ENCODE results near the gene ORC1.

Gene ORC1

DNA sequence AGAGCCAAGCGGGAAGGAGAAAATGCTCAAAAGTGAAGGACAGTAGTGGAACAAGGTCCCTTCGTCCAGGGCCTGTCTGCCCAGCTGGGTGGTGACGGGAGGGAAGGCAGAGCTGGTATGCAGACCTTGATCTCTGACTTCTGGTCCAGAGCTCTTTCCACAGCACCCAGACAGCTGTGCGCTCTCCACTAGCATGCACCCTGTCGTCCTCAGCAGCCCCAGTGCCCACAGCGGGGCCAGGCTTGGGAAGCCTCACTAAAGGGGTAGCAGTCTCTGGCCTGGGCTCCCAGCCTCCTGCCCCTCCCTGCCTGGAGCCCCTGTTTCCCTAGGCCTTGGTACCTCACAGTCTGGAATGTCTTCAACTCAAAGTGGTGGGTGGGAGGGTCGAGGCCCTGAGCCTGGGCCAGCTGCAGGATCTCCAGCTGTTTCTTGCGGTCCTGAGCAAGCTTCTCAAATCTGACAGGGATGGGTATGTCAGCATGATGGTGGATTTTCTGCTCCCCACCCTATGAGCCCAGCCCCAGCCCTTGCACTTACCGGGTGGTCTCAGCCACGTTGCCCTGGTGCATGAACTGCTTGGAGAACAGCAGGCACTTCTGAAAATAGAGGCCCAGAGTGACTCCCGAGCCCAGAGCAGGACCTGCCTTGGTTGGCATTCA, 48.2 kb downstream of the ORC1 start:
- intact Hi-C loops (cut with DNase I) = no loop called here
- no peak for DNase-seq

GRCh38 chr1:52355436-52355835, 48.8 kb downstream of the ORC1 start:
- no peak for DNase-seq
- intact Hi-C loops (cut with DNase I) = no loop called here

DNA sequence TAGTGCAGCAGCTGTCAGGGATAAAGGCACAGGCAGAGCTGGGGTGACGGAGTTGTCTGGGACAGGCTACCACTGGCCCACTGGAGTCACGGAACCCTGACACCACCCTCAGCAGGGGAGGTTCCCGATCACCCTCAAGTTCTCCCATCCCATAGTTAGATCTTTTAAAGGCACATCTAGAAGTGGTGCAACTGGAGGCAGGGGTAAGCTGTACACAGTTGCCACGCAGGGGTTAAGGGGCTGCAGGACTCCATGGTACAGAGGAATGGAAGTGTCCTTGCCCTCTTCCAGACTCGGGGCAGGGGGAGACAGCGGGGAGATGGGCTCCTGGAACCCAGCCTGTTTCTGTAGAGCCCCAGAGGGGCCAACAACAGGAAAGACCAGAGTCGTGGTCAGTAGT, 51.5 kb downstream of the ORC1 start:
- DNase-seq = no peak
- intact Hi-C loops (cut with DNase I) = no loop called here

DNA sequence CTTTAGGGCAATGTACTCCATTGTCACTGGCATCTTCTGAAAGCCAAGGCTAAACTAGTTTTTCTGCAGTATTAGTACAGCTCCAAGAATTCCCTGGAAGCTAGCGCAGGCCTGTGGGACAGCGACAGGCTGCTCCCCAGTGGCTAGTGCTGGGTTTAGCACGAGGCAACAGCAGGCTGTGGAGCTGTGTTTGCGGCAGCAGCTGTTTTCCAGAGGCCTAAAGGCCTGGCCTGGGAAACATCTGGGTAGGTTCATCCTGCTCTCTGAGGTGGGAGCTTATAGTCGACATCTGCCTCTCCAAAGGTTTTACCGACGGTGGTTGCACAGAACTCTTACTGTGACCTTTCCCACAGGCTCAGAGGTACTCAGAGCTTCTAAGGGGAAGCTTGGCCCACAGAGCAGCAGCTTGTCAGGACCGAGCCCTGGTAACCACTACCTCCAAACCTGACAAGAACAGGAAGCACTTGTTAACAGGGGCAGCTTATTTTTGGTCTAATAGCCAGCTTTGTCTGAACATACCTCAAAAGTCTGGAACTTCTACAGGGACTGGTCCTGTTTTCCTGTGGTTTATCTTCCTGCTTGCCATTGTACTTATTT, 55.4 kb downstream of the ORC1 start:
- DNase-seq = peak in 32 of 42 donors; percentile 12 to 74 (median 48)
- intact Hi-C loops (cut with DNase I) = no loop called here

- no peak for DNase-seq
- intact Hi-C loops (cut with DNase I) = no loop called here
Measured at GRCh38 chr1:52346653-52347052, 57.6 kb downstream of the ORC1 start.

GRCh38 chr1:52345252-52345651, 59.0 kb downstream of the ORC1 start:
- DNase-seq = no peak
- intact Hi-C loops (cut with DNase I) = no loop called here

DNA sequence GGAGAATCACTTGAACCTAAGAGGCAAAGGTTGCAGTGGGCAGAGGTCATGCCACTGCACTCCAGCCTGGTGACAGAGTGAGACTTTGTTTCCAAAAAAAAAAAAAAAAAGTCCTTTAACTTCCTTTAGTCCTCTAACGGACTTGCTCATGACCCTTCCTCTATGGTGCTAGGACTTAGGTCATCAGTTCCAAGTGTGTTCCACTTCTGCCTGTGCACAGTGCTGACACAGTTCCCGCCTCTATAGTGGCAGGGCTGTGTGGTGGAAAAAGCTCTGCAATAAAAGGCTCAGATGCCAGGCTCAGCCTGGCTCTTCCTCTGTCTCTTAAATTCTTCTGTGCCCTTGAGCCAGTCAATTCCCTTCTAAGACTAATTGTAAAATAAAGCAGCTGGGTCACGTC, 60.2 kb downstream of the ORC1 start:
- intact Hi-C loops (cut with DNase I) = no loop called here
- no peak for DNase-seq

GRCh38 chr1:52341655-52342260, 62.5 kb downstream of the ORC1 start:
- intact Hi-C loops (cut with DNase I) = no loop called here
- no peak for DNase-seq

DNA sequence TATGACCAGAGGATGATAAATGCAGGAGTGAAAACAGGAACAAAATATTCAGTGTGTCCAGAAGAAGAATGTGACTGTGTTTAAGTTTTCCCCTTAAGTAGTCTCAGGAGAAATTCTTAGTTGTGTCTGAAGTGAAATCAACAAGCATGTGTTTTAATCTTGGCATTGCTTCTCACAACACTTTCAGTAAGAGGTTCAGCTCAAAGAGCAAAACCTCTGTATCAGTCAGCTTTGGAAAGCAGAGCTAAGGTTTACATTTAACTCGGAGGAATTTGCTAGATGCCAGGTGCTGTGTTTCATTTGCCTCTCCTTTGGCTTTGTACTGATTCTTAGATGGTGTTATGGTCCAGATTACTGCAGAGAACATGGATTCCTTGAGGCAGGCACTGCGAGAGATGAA, 66.8 kb downstream of the ORC1 start:
- DNase-seq = no peak
- intact Hi-C loops (cut with DNase I) = no loop called here

DNA sequence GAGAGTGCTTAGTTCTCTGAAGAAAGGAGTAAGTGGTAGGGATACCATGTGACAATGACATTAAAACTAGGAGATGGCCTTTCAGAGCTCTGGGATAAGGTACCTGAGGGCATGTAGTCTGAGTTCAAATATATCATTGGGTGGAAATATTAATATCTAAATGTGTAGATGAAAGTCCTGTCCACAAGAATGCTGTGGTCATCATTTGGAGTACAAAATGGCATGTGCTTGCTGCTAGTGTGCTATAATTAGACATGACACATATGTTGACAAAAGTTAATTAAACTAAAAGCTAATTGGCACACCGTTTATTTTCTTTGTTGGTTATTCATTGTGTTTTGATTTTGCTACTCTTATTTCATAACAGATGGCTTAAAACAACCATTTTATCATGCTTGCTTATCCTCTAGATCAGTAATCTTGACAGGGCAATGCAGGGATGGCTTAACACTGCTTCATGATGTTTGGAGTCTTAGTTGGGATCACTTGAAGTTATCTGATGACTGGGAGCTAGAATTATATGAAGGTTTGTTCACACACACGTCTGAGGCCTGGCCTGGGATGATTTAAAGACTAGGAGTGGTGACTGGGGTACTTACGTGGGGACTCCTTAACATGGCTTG, 69.2 kb downstream of the ORC1 start:
- DNase-seq = no peak
- intact Hi-C loops (cut with DNase I) = no loop called here

- intact Hi-C loops (cut with DNase I) = no loop called here
Measured at GRCh38 chr1:52332411-52332810, 71.8 kb downstream of the ORC1 start.

GRCh38 chr1:52328615-52329014, 75.6 kb downstream of the ORC1 start:
- intact Hi-C loops (cut with DNase I) = no loop called here
- no peak for DNase-seq

More at GRCh38 chr1:52332411-52332810, 71.8 kb downstream of the ORC1 start:
- DNase-seq = no peak

DNA sequence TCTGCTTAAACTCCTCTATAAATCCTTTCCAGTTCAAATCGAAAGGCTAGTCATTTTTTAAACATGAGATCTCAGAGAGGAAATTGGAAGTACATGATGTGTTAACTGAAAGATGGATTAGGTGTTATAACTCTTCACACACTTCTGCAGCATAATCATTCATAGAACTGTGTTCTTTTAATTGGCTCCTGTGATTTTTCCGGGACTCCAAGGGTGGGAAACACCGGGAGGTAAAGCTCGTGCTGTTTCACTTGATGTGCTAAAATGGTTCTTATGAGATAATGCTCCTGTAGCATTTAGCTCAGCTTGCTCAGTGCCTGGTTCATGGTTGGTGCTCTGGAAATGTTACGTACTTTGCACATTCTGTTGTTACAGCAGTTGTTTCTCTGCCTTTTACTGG, 78.4 kb downstream of the ORC1 start:
- intact Hi-C loops (cut with DNase I) = no loop called here
- no peak for DNase-seq

- intact Hi-C loops (cut with DNase I) = no loop called here
Measured at GRCh38 chr1:52323731-52324130, 80.5 kb downstream of the ORC1 start.

More at GRCh38 chr1:52323731-52324130, 80.5 kb downstream of the ORC1 start:
- no peak for DNase-seq

Data from head of caudate nucleus (tissue), 42 donors.